ENCODE measurements around the gene GPC6.

The GPC6 gene

DNA sequence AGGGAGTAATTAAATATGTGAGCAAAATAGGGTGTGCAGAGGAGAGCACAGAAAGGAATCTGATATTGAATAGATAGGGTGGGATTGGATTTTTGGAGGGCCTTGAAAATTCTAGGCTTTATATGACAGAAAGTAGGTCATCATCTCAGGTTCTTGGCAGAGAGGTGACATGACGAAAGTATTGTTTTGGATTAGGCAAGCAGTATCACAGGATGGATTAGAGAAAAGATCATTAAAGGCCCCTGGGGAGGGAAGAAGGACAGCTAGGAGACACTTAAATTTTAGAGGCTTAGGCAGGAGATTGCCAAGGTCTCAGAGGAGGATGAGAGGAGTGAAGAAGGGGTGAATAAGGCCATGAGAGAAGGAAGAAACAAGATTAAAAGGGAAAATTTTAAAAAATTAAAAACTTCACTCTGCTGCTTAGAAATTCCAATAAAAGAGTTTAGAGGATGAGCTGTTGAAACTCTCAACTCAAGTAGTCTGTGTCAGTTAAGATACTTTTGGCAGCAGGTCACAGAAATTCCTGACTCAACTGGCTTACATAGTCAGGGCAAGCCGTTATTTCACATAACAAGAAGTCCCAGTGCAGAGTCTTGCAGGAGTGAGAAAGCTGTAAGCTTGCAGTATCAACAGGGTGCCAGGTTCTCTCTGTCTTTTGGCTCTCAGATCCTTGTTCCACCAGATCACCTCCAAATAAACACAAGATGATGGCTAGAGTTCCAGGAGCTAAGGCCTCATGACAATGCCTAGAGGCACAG is 8.8 kb downstream of the GPC6 start (continued):
- TF ChIP-seq, protein P1, sequence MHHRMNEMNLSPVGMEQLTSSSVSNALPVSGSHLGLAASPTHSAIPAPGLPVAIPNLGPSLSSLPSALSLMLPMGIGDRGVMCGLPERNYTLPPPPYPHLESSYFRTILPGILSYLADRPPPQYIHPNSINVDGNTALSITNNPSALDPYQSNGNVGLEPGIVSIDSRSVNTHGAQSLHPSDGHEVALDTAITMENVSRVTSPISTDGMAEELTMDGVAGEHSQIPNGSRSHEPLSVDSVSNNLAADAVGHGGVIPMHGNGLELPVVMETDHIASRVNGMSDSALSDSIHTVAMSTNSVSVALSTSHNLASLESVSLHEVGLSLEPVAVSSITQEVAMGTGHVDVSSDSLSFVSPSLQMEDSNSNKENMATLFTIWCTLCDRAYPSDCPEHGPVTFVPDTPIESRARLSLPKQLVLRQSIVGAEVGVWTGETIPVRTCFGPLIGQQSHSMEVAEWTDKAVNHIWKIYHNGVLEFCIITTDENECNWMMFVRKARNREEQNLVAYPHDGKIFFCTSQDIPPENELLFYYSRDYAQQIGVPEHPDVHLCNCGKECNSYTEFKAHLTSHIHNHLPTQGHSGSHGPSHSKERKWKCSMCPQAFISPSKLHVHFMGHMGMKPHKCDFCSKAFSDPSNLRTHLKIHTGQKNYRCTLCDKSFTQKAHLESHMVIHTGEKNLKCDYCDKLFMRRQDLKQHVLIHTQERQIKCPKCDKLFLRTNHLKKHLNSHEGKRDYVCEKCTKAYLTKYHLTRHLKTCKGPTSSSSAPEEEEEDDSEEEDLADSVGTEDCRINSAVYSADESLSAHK (tag by site-specific recombination; IDR thresholded peaks at IDR 0.05) = peak; percentile 97
- TF ChIP-seq HOXD13 (CRISPR knock-in tag; IDR thresholded peaks at IDR 0.05; ENCODE audit: borderline replicate concordance) (no peak), ZNF423 (tag by site-specific recombination; IDR thresholded peaks at IDR 0.05) (no peak), OSR2 (tag by site-specific recombination; IDR thresholded peaks at IDR 0.05) (0 out of 2 replicates have a peak, but pooled peaks have one; percentile 18), ZNF610 (tag by site-specific recombination; IDR thresholded peaks at IDR 0.05; ENCODE audit: borderline replicate concordance) (no peak), TRIM28 (IDR thresholded peaks at IDR 0.05; ENCODE audit: borderline replicate concordance, low read length) (no peak), ZNF433 (tag by site-specific recombination; IDR thresholded peaks at IDR 0.05; ENCODE audit: low read depth) (no peak), ZEB2 (tag by site-specific recombination; IDR thresholded peaks at IDR 0.05) (0 out of 2 replicates have a peak, but pooled peaks have one; percentile 27), ZNF366 (tag by site-specific recombination; conservative IDR thresholded peaks at IDR 0.05) (0 out of 2 replicates have a peak, but pooled peaks have one; percentile 21), ZNF660 (tag by site-specific recombination; IDR thresholded peaks at IDR 0.05) (no peak)
- TF ChIP-seq, protein P2, sequence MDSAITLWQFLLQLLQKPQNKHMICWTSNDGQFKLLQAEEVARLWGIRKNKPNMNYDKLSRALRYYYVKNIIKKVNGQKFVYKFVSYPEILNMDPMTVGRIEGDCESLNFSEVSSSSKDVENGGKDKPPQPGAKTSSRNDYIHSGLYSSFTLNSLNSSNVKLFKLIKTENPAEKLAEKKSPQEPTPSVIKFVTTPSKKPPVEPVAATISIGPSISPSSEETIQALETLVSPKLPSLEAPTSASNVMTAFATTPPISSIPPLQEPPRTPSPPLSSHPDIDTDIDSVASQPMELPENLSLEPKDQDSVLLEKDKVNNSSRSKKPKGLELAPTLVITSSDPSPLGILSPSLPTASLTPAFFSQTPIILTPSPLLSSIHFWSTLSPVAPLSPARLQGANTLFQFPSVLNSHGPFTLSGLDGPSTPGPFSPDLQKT (IDR thresholded peaks at IDR 0.05; ENCODE audit: borderline replicate concordance, low read depth, low read length) = no peak
- TF ChIP-seq, protein P3, sequence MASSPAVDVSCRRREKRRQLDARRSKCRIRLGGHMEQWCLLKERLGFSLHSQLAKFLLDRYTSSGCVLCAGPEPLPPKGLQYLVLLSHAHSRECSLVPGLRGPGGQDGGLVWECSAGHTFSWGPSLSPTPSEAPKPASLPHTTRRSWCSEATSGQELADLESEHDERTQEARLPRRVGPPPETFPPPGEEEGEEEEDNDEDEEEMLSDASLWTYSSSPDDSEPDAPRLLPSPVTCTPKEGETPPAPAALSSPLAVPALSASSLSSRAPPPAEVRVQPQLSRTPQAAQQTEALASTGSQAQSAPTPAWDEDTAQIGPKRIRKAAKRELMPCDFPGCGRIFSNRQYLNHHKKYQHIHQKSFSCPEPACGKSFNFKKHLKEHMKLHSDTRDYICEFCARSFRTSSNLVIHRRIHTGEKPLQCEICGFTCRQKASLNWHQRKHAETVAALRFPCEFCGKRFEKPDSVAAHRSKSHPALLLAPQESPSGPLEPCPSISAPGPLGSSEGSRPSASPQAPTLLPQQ (tag by site-specific recombination; IDR thresholded peaks at IDR 0.05) = no peak

DNA sequence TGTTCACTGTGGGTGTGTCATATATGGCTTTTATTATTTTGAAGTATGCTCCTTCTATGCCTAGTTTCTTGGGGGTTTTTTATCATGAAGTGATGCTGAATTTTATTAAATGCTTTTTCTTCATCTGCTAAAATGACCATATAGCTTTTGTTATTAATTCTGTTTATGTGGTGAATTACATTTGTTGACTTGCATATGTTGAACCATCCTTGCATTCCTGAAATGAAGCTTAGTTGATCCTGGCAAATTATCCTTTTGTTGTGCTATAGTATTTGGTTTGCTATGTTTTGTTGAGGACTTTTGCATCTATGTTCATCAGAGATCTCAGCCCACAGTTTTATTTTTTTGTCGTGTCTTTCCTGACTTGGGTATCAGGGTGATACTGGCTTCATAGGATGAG is 12.1 kb downstream of the GPC6 start:
- no peaks in the 10 kb centered on the region for H3K36me3 ChIP-seq (ENCODE audit: control insufficient read depth in 2 of 2, insufficient read depth in 1 of 2, low read length in 2 of 2)
- no peak overlapping the region for H3K27ac ChIP-seq (ENCODE audit: extremely low read depth, low read depth, low read length)
- no peak overlapping the region for H3K4me3 ChIP-seq (ENCODE audit: low read depth, low read length)
- H3K9me3 ChIP-seq (ENCODE audit: control insufficient read depth, insufficient read depth, low read depth, low read length) = no peaks in the 10 kb centered on the region
- ChIA-PET CTCF (no interaction called here), POLR2A (no interaction called here)
- no peaks in the 10 kb centered on the region for H3K4me1 ChIP-seq (ENCODE audit: control insufficient read depth, insufficient read depth, low read length)
- TF ChIP-seq SETDB1 (IDR thresholded peaks at IDR 0.05; ENCODE audit: insufficient read length, low read length) (peak; percentile 91), ZNF248 (tag by site-specific recombination; IDR thresholded peaks at IDR 0.05) (no peak)

DNA sequence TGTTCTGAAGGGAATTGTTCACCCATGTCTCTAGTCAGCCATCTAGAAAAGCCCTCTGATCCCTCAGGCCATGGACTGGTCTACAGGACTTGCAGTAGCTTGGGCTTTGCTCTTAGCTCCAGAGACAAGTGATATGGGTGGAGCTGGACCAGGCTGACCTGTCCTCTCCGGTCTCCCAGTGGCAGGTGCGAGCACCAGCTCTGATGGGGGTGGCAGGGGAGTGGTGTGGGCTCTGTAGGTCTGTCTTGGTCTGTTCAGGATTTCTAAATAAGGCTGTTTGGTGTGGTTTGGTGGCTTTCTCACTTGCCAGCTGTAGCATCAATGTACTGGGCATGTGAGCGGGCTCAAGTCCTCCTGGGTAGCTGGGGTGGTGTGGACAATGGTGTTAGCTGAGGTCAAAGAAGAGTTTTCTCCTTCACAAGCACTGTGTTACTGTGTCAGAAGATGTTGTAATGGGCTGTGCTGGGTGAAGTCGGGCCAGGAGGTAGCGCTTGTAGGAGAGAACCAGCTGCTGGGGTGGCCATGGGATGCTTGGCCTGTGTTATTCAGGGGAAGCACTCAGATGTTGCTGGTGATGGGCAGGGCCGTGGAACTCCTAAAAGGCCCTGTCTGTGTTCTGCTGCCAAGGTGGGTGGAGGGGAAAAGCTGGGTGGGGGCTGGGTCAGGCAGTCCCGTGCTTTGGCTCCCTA is 16.9 kb downstream of the GPC6 start:
- no peaks in the 10 kb centered on the region for H3K36me3 ChIP-seq (ENCODE audit: control insufficient read depth in 2 of 2, insufficient read depth in 1 of 2, low read length in 2 of 2)
- H3K27ac ChIP-seq (ENCODE audit: extremely low read depth, low read depth, low read length) = no peak overlapping the region
- POLR2A ChIA-PET = no interaction called here
- H3K4me3 ChIP-seq (ENCODE audit: low read depth, low read length) = no peak overlapping the region
- no peaks in the 10 kb centered on the region for H3K9me3 ChIP-seq (ENCODE audit: control insufficient read depth, insufficient read depth, low read depth, low read length)
- H3K4me1 ChIP-seq (ENCODE audit: control insufficient read depth, insufficient read depth, low read length) = no peaks in the 10 kb centered on the region
- CTCF ChIA-PET = interaction anchor here (0.6 to 0.8 kb wide), 2 partner anchors 9 to 75 kb away, joined by 4 read pairs; no protein-coding TSS in a partner anchor
- TF ChIP-seq GLI2 (tag by site-specific recombination; IDR thresholded peaks at IDR 0.05; ENCODE audit: borderline replicate concordance, low read depth) (no peak), FEZF1 (tag by site-specific recombination; IDR thresholded peaks at IDR 0.05) (no peak), ZBTB20 (tag by site-specific recombination; IDR thresholded peaks at IDR 0.05) (no peak), ZNF202 (tag by site-specific recombination; IDR thresholded peaks at IDR 0.05; ENCODE audit: borderline replicate concordance) (no peak), ZNF792 (tag by site-specific recombination; IDR thresholded peaks at IDR 0.05) (no peak), ZNF223 (tag by site-specific recombination; IDR thresholded peaks at IDR 0.05) (no peak), ZNF433 (tag by site-specific recombination; IDR thresholded peaks at IDR 0.05; ENCODE audit: low read depth) (no peak), HOXA7 (CRISPR knock-in tag; IDR thresholded peaks at IDR 0.05; ENCODE audit: borderline replicate concordance) (no peak), ZNF623 (tag by site-specific recombination; IDR thresholded peaks at IDR 0.05) (no peak), SCRT2 (tag by site-specific recombination; IDR thresholded peaks at IDR 0.05) (no peak), YY1 (tag by site-specific recombination; IDR thresholded peaks at IDR 0.05) (no peak)
- TF ChIP-seq, protein P4, sequence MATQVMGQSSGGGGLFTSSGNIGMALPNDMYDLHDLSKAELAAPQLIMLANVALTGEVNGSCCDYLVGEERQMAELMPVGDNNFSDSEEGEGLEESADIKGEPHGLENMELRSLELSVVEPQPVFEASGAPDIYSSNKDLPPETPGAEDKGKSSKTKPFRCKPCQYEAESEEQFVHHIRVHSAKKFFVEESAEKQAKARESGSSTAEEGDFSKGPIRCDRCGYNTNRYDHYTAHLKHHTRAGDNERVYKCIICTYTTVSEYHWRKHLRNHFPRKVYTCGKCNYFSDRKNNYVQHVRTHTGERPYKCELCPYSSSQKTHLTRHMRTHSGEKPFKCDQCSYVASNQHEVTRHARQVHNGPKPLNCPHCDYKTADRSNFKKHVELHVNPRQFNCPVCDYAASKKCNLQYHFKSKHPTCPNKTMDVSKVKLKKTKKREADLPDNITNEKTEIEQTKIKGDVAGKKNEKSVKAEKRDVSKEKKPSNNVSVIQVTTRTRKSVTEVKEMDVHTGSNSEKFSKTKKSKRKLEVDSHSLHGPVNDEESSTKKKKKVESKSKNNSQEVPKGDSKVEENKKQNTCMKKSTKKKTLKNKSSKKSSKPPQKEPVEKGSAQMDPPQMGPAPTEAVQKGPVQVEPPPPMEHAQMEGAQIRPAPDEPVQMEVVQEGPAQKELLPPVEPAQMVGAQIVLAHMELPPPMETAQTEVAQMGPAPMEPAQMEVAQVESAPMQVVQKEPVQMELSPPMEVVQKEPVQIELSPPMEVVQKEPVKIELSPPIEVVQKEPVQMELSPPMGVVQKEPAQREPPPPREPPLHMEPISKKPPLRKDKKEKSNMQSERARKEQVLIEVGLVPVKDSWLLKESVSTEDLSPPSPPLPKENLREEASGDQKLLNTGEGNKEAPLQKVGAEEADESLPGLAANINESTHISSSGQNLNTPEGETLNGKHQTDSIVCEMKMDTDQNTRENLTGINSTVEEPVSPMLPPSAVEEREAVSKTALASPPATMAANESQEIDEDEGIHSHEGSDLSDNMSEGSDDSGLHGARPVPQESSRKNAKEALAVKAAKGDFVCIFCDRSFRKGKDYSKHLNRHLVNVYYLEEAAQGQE (tag by site-specific recombination; IDR thresholded peaks at IDR 0.05) = no peak
